ENCODE data around the gene GPR35.

Gene GPR35

DNA sequence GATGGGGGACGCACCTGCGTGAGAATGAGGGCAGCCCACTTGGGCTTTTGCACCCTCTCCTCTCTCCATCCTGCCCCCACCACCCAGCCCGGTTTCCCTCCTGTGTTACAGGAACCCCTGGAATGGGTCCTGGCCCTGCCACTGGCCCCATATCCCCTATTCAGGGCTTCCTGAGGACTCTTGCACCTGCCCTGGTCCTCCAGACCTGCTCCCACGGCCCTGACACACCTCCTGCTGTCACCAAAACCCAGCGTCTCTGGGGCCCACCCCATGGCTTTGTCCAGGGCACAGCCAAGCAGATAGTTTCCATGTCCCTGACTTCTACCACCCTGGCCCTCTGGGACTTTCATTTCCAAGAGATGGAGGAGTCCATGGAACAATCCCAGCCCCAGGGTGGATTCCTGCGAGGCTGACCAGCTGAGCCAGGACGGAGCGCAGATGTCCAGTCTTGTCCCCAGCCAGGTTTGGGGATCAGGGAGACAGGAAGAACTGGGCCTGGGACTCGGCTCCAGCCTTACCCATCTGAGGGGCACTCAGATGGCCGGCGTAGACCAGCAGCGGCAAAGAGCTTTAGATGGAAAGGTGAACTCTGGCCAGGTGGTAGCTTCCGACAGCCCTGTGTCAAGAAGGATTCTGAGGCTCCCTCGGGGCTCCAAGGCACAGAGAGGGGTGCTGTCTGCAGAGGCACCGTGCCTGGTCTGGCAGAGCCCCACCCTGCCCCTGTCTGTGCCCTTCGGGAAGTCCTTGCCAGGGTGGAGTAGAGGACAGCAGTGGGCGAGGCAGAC, 12.0 kb downstream of the GPR35 start:
- CTCF ChIA-PET, result no interaction called here
- DNase-seq (ENCODE audit: low spot score), result no peak
- POLR2A ChIA-PET (ENCODE audit: low non-redundant PET), result interaction anchor here (0.6 kb wide), 1 partner anchor 51 kb away, joined by 3 read pairs; no protein-coding TSS in a partner anchor
- TF ChIP-seq, protein P1, sequence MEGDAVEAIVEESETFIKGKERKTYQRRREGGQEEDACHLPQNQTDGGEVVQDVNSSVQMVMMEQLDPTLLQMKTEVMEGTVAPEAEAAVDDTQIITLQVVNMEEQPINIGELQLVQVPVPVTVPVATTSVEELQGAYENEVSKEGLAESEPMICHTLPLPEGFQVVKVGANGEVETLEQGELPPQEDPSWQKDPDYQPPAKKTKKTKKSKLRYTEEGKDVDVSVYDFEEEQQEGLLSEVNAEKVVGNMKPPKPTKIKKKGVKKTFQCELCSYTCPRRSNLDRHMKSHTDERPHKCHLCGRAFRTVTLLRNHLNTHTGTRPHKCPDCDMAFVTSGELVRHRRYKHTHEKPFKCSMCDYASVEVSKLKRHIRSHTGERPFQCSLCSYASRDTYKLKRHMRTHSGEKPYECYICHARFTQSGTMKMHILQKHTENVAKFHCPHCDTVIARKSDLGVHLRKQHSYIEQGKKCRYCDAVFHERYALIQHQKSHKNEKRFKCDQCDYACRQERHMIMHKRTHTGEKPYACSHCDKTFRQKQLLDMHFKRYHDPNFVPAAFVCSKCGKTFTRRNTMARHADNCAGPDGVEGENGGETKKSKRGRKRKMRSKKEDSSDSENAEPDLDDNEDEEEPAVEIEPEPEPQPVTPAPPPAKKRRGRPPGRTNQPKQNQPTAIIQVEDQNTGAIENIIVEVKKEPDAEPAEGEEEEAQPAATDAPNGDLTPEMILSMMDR (conservative IDR thresholded peaks at IDR 0.05; ENCODE audit: low read depth), result no peak
- no peak overlapping the region for H3K27ac ChIP-seq

DNA sequence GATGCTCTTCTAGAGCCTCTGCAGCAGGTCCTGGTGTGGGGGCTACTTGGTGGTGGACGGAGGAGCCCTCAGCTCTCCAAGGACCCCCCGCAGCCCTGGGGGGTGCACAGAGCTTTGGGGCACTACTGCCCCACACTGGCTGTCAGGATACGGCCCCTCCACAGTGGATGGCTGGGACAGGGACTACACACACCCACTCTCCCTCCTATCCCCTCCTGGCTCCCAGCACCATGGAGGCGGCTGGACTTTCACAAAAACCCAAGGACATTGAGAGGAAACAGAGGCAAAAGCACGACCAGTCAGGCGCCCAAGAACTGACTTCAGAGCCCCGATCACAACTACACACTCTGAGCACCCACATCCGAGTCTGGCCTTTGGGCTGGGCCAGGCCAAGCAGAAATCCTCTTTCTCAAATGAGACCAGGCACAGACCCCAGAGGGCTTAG, 12.6 kb downstream of the GPR35 start:
- CTCF ChIA-PET, result no interaction called here
- TF ChIP-seq, protein P1 (conservative IDR thresholded peaks at IDR 0.05; ENCODE audit: low read depth), result no peak
- POLR2A ChIA-PET (ENCODE audit: low non-redundant PET), result interaction anchor here (0.6 kb wide), 1 partner anchor 52 kb away, joined by 3 read pairs; no protein-coding TSS in a partner anchor

DNA sequence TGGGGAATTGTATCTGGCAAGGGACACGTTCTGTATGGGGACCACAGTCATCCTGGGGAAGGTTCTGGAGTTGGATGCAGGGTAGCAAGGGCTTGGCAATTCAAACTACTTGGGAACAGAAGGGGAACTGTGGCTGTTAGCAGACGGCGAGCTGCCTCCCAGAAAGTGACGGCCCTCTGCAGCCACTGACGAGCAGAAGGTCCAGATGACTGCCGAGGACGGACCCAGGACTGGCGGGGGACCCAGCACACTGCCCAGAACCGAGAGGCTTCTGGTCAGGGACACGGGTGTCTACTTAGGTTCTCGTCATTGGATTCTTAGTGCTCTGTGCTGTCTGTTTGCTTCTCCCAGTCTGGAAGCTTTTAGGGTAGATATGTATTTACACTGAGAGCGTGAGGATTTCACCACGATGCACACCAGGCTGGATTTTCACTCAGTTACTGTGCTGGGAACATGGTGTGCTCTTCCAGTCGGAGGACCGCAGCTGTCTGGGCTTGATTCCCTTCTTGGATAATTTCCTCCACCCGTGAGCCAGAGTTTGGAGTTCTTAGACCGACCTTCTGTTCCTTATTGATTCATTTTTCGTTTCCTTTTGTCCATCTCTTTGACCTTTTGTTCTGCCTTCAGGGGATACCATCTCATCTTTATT, 13.4 kb downstream of the GPR35 start:
- CTCF ChIA-PET, result no interaction called here
- DNase-seq (ENCODE audit: low spot score), result no peak
- no peak overlapping the region for H3K27ac ChIP-seq
- TF ChIP-seq, protein P1 (conservative IDR thresholded peaks at IDR 0.05; ENCODE audit: low read depth), result no peak
- POLR2A ChIA-PET (ENCODE audit: low non-redundant PET), result no interaction called here

More for the DNA sequence above, 12.6 kb downstream of the GPR35 start:
- no peak for DNase-seq (ENCODE audit: low spot score)
- no peak overlapping the region for H3K27ac ChIP-seq

DNA sequence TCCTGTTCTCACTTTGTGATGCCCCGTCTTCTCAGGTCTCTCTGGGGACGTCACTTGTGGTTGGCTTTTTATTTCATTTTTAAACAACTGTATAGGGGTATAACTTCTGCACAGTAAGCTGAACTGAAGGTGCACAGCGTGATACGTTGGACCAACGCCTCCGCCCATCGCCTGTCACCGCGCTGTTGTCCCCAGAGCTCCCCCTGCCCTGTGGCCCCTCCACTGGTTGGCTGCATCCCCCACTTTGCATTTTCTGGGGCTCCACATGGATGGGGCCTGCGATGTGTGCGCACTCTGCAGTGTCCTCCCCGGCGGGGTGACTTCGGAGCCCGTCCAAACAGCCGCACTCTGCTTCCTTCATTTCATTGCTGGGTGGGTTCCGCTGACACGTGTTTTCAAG, 14.3 kb downstream of the GPR35 start:
- no peak for DNase-seq (ENCODE audit: low spot score)
- TF ChIP-seq, protein P1 (conservative IDR thresholded peaks at IDR 0.05; ENCODE audit: low read depth), result no peak
- POLR2A ChIA-PET (ENCODE audit: low non-redundant PET), result no interaction called here
- H3K27ac ChIP-seq, result no peak overlapping the region
- CTCF ChIA-PET, result no interaction called here

DNA sequence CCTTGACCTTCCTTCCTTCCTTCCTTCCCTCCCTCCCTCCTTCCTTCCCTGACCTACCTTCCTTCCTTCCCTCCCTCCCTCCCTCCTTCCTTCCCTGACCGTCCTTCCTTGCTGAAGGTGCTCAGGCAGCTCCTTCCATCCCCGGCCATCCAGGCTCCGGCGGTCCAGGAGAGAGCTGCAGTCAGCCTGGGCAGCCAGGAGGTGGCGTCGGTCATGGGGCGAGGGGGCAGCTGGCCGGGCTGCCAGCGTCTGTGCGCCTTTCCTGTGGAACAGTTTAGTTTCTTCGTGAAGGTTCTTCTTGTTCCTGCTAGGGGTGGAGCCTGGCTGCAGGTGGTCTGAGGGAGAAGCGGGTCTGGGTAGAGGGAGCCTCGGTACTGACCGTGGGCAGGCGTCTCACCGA, 15.7 kb downstream of the GPR35 start:
- POLR2A ChIA-PET (ENCODE audit: low non-redundant PET), result no interaction called here
- CTCF ChIA-PET, result interaction anchor here (0.5 to 1.0 kb wide), 5 partner anchors 37 to 314 kb away, joined by 3 to 4 read pairs (median 3); no protein-coding TSS in a partner anchor
- TF ChIP-seq, protein P1 (conservative IDR thresholded peaks at IDR 0.05; ENCODE audit: low read depth), result no peak
- peak; percentile 34 for DNase-seq (ENCODE audit: low spot score)
- no peak overlapping the region for H3K27ac ChIP-seq

DNA sequence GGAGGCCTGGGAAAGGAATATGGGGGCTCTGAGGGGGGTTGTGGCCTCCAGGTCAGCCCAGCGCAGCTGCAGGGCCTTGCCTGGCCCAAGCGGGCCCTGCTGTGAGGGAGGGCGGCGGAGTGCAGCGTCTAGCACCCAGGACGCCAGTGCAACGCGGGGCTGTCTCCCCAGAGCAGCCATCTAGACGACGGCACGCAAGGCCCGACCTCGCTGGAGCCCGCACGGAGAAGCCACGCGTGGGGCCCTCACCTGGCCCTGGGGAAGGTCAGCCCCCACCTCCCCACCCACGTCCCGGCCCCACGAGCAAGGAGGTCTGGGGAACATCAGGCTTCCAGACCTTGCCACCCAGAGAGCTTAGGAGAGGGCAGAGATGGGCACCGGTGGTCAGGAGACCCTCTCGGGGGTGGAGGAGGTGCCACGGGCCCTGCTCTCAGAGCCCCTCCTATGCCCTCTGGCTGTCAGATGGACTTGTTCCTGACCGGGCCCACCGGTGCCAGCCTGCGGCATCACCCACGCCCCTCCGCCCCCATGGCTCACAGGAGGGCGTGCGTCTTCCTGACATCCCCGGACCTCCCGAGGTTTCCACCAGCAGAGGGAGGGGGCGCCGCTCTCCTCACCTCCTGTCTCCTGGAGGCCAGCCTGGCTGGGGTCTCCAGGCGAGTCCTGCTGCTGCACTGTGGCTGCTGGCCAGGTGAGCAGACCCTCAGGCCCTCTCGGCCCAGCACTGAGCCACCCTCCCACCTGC, 17.0 kb downstream of the GPR35 start:
- POLR2A ChIA-PET (ENCODE audit: low non-redundant PET), result interaction anchor here (0.6 kb wide), 1 partner anchor 196 kb away, joined by 3 read pairs; no protein-coding TSS in a partner anchor
- TF ChIP-seq, protein P1 (conservative IDR thresholded peaks at IDR 0.05; ENCODE audit: low read depth), result no peak
- no peak overlapping the region for H3K27ac ChIP-seq
- CTCF ChIA-PET, result interaction anchor here (0.7 kb wide), 1 partner anchor 205 kb away, joined by 3 read pairs; no protein-coding TSS in a partner anchor
- DNase-seq (ENCODE audit: low spot score), result no peak
